Subcutaneous abdominal adipose tissue (tissue), 5 donors: Measurements from ENCODE around the gene DNAH1.

Experiments
- H3K27ac ChIP-seq: one replicate; pipeline ENCODE4 v1.7.0; 2013; ENCODE audit warnings: low read depth, mild to moderate bottlenecking, inconsistent platforms, low read length, moderate library complexity
- H3K27me3 ChIP-seq, 5 donors: one replicate each; pipeline ENCODE4 v1.7.0; 2013; ENCODE audit warnings: low read length in 5 of 5, inconsistent platforms in 1 of 5; ENCODE audit not compliant: control insufficient read depth in 5 of 5, insufficient read depth in 4 of 5
- H3K36me3 ChIP-seq, 5 donors: one replicate each; pipeline ENCODE4 v1.7.0; 2013; ENCODE audit warnings: low read length in 5 of 5; ENCODE audit not compliant: control insufficient read depth in 5 of 5, insufficient read depth in 5 of 5
- H3K4me1 ChIP-seq, 5 donors: one replicate each; pipeline ENCODE4 v1.7.0; 2013; ENCODE audit warnings: low read length in 5 of 5, mild to moderate bottlenecking in 3 of 5, moderate library complexity in 1 of 5; ENCODE audit not compliant: control insufficient read depth in 5 of 5, insufficient read depth in 5 of 5
- H3K4me3 ChIP-seq, 5 donors: one replicate each; pipeline ENCODE4 v1.7.0; 2013; ENCODE audit warnings: low read length in 5 of 5, low read depth in 1 of 5
- H3K9ac ChIP-seq, 5 donors: one replicate each; pipeline ENCODE4 v1.7.0; 2013; ENCODE audit warnings: low read length in 5 of 5, mild to moderate bottlenecking in 4 of 5, moderate library complexity in 3 of 5
- H3K9me3 ChIP-seq, 5 donors: one replicate each; pipeline ENCODE4 v1.7.0; 2013; ENCODE audit warnings: low read length in 5 of 5; ENCODE audit not compliant: control insufficient read depth in 5 of 5
- donor health status: healthy.
- donor health status: healthy.
- donor health status: healthy.
- donor health status: healthy.
- donor health status: healthy.

The DNAH1 gene

GRCh38 chr3:52405601-52406110, 89.5 kb downstream of the DNAH1 start:
- Histone ChIP-seq H3K9ac (no peak overlapping the region), H3K27ac (no peak overlapping the region), H3K4me3 (no peak overlapping the region), H3K4me1 (peaks cover 7 to 31% (median 22%) of the 10 kb centered on the region in 5 donors), H3K27me3 (no peaks in the 10 kb centered on the region), H3K9me3 (no peaks in the 10 kb centered on the region), H3K36me3 (peaks cover 2 to 81% (median 76%) of the 10 kb centered on the region in 5 donors)

DNA sequence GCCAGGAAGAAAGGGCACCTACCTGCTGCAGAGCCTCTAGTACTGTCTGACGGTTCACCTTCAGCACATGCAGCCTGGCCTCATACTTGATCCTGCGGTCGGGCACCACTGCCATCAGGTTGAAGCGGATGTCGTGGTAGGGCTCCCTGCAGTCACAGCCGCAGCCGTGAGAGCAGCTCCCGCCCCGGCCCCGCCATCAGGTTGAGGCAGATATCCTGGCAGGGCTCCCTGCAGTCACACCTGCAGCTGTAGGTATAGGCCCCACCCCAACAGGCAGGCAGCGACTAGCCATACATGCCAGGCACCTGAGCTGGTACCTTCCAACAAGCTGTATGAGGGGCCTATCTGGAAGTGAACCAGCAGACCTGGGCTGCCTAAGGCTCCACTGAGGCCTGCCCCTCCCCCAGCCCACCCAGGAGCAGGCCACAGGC, 90.1 kb downstream of the DNAH1 start:
- H3K4me1 ChIP-seq: peaks cover 8 to 37% (median 27%) of the 10 kb centered on the region in 5 donors
- H3K27ac ChIP-seq: no peak overlapping the region
- H3K9me3 ChIP-seq: no peaks in the 10 kb centered on the region
- H3K36me3 ChIP-seq: peaks cover 2 to 75% (median 70%) of the 10 kb centered on the region in 5 donors
- H3K4me3 ChIP-seq: no peak overlapping the region
- no peak overlapping the region for H3K9ac ChIP-seq
- no peaks in the 10 kb centered on the region for H3K27me3 ChIP-seq

DNA sequence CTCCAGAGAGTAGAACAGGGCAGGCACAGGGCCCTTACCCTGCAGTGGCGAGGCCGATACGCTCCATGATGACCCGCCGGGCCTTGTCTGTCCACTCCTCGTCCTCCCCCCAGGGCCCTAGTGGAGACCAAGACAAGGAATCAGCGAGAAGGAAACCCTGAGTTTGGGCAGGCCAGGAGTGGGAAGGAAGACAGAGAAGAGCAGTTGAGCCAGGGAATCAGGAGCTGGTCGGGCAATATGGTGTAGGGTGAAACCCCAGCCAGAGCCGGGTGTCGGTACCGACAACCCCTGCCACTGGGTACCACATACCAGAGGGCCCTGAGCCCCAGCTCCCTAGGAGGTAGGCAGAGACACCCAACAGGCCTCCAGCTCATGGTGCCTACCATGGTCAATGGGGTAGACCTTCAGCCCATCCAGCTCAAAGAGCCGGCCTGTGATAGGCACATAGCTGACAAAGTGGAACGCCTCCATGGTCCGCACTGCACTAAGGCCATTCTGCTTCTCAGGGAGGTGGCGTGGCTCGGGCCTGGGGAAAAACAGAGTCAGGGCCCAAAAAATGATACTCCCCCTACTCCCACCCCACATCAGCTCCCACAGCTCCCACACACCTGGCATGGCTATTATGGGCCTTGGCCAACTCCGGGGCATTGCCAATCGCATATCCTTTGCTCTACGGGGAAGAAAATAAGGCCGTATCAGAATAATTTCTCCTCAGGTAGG, 90.8 kb downstream of the DNAH1 start:
- Histone ChIP-seq H3K9me3 (no peaks in the 10 kb centered on the region), H3K4me3 (no peak overlapping the region), H3K36me3 (peaks cover 2 to 68% (median 63%) of the 10 kb centered on the region in 5 donors), H3K27ac (no peak overlapping the region), H3K27me3 (no peaks in the 10 kb centered on the region), H3K4me1 (peaks cover 14 to 44% (median 34%) of the 10 kb centered on the region in 5 donors), H3K9ac (no peak overlapping the region)

- Histone ChIP-seq H3K36me3 (peaks cover 2 to 60% (median 55%) of the 10 kb centered on the region in 5 donors), H3K9me3 (no peaks in the 10 kb centered on the region), H3K4me3 (no peak overlapping the region), H3K27me3 (no peaks in the 10 kb centered on the region), H3K9ac (peak overlapping the region in 1 of 5 donors; percentile 98), H3K4me1 (peaks cover 15 to 52% (median 42%) of the 10 kb centered on the region in 5 donors), H3K27ac (no peak overlapping the region)
Measured at GRCh38 chr3:52407779-52408178, 91.7 kb downstream of the DNAH1 start.

DNA sequence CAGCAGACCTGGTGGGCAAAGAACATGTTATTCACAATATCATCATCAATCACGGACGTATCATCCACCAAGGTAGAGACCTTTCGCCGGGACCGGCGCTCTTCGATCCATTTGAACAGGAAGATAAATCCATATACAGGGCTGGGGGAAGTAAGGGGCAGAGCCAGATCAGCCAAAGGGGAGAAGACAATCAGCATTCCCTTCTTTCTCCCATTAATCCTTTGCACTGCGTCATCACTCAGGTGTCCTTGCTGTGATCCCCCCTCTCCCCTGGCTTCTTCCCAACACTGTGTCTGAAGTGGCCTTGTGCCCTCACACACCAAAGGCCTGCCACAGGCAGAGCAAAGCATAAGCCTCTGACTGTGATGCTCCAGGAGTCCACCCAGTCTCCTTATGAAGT, 92.3 kb downstream of the DNAH1 start:
- peak overlapping the region in 3 of 5 donors; percentile 79 to 85 (median 83) for H3K4me3 ChIP-seq

GRCh38 chr3:52415800-52416199, 99.7 kb downstream of the DNAH1 start:
- Histone ChIP-seq H3K9ac (no peak overlapping the region), H3K27ac (no peak overlapping the region), H3K4me1 (peaks cover 10 to 36% (median 28%) of the 10 kb centered on the region in 5 donors), H3K36me3 (peaks cover 0 to 8% (median 2%) of the 10 kb centered on the region in 5 donors), H3K27me3 (no peaks in the 10 kb centered on the region), H3K9me3 (no peaks in the 10 kb centered on the region), H3K4me3 (no peak overlapping the region)

More for the DNA sequence above, 92.3 kb downstream of the DNAH1 start:
- Histone ChIP-seq H3K27ac (peak overlapping the region; percentile 86), H3K27me3 (no peaks in the 10 kb centered on the region), H3K4me1 (peaks cover 15 to 58% (median 44%) of the 10 kb centered on the region in 5 donors), H3K36me3 (peaks cover 6 to 53% (median 48%) of the 10 kb centered on the region in 5 donors), H3K9me3 (no peaks in the 10 kb centered on the region), H3K9ac (peak overlapping the region; percentile 64 to 98 (median 94))

DNA sequence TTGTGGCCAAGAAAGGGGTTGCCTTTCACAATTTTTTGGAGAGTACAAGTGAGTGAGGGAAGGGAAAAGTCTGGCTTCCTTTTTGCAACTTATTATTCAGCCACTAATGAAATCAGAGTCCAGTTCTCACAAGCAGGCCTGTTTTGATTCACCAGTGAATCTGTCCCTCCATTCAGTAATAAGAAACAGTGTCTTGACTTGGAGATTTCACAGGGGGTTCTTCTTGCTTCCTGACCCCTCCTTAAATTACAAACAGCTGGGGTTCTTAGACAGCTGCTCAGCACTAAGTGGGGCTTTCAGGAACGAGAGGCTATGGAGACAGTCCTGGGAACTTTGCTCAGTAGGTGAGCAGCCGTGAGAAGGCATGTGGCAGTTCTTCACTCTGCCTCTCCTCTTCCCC, 104.3 kb downstream of the DNAH1 start:
- H3K27me3 ChIP-seq: no peaks in the 10 kb centered on the region
- H3K36me3 ChIP-seq: peaks cover 0 to 10% (median 4%) of the 10 kb centered on the region in 5 donors
- H3K9ac ChIP-seq: peak overlapping the region in 1 of 5 donors; percentile 5
- peaks cover 3 to 21% (median 11%) of the 10 kb centered on the region in 5 donors for H3K4me1 ChIP-seq
- H3K4me3 ChIP-seq: no peak overlapping the region
- no peak overlapping the region for H3K27ac ChIP-seq
- H3K9me3 ChIP-seq: no peaks in the 10 kb centered on the region

GRCh38 chr3:52422669-52423068, 106.5 kb downstream of the DNAH1 start:
- Histone ChIP-seq H3K9me3 (no peaks in the 10 kb centered on the region), H3K36me3 (peaks cover 0 to 10% (median 0%) of the 10 kb centered on the region in 5 donors), H3K27me3 (no peaks in the 10 kb centered on the region), H3K27ac (no peak overlapping the region), H3K4me1 (peaks cover 3 to 21% (median 11%) of the 10 kb centered on the region in 5 donors), H3K4me3 (no peak overlapping the region), H3K9ac (no peak overlapping the region)

GRCh38 chr3:52423173-52423572, 107.1 kb downstream of the DNAH1 start:
- Histone ChIP-seq H3K4me1 (peaks cover 3 to 21% (median 11%) of the 10 kb centered on the region in 5 donors), H3K27me3 (no peaks in the 10 kb centered on the region), H3K36me3 (peaks cover 0 to 10% (median 0%) of the 10 kb centered on the region in 5 donors), H3K4me3 (no peak overlapping the region), H3K9me3 (no peaks in the 10 kb centered on the region), H3K27ac (no peak overlapping the region), H3K9ac (peak overlapping the region in 1 of 5 donors; percentile 16)
